WTC11 (cell line): Measurements from ENCODE around the gene SPRR2F.

Source experiments
- ATF2 ChIP-seq: sonication (generic); formaldehyde crosslinking; IDR thresholded peaks from 2 replicates; pipeline ENCODE4 v1.8.1; 2022; ENCODE audit warnings: low read depth, missing genetic modification reagents, borderline replicate concordance
- ATF6 ChIP-seq: sonication (generic); formaldehyde crosslinking; IDR thresholded peaks from 2 replicates; pipeline ENCODE4 v1.8.1; 2023; ENCODE audit warnings: mild to moderate bottlenecking, missing genetic modification reagents
- CBFB ChIP-seq: sonication (generic); formaldehyde crosslinking; IDR thresholded peaks from 2 replicates; pipeline ENCODE4 v1.8.1; 2022; ENCODE audit warnings: mild to moderate bottlenecking, low read depth, missing genetic modification reagents
- CTCF ChIP-seq: fragments of 200-600 bp; IDR thresholded peaks from 2 replicates; pipeline ENCODE4 v1.8.0; 2022; ENCODE audit warnings: antibody characterized with exemption
- FOXJ3 ChIP-seq: sonication (generic); formaldehyde crosslinking; IDR thresholded peaks from 2 replicates; pipeline ENCODE4 v1.9.0; 2021; ENCODE audit warnings: missing genetic modification reagents, mild to moderate bottlenecking, borderline replicate concordance
- MAX ChIP-seq: sonication (generic); formaldehyde crosslinking; IDR thresholded peaks from 2 replicates; pipeline ENCODE4 v1.8.0; 2022; ENCODE audit warnings: mild to moderate bottlenecking, missing genetic modification reagents
- NFYB ChIP-seq: sonication (generic); formaldehyde crosslinking; conservative IDR thresholded peaks from 2 replicates; pipeline ENCODE4 v1.8.0; 2022; ENCODE audit warnings: low read depth, missing genetic modification reagents
- NR2C2 ChIP-seq: sonication (generic); formaldehyde crosslinking; IDR thresholded peaks from 2 replicates; pipeline ENCODE4 v1.8.0; 2022; ENCODE audit warnings: mild to moderate bottlenecking, missing genetic modification reagents
- SP1 ChIP-seq: sonication (generic); formaldehyde crosslinking; conservative IDR thresholded peaks from 2 replicates; pipeline ENCODE4 v1.8.1; 2022; ENCODE audit warnings: missing genetic modification reagents
- TCF7 ChIP-seq: sonication (generic); formaldehyde crosslinking; IDR thresholded peaks from 2 replicates; pipeline ENCODE4 v1.8.0; 2022; ENCODE audit warnings: mild to moderate bottlenecking, low read depth, missing genetic modification reagents, moderate library complexity
- USF1 ChIP-seq: sonication (generic); formaldehyde crosslinking; IDR thresholded peaks from 2 replicates; pipeline ENCODE4 v1.8.0; 2022; ENCODE audit warnings: mild to moderate bottlenecking, missing genetic modification reagents
- ZBTB21 ChIP-seq: sonication (generic); formaldehyde crosslinking; IDR thresholded peaks from 2 replicates; pipeline ENCODE4 v1.8.1; 2023; ENCODE audit warnings: mild to moderate bottlenecking, missing genetic modification reagents, borderline replicate concordance

GRCh38 chr1:153127296-153127695 lies 14.0 kb upstream of the SPRR2F start:
- no peak for TF ChIP-seq ATF2
- TF ChIP-seq USF1: no peak
- no peak for TF ChIP-seq CTCF
- TF ChIP-seq NR2C2 (CRISPR knock-in tag): no peak
- TF ChIP-seq NFYB: no peak
- TF ChIP-seq ATF6 (CRISPR knock-in tag): no peak
- TF ChIP-seq SP1 (CRISPR knock-in tag): no peak
- TF ChIP-seq FOXJ3: no peak
- TF ChIP-seq ZBTB21 (CRISPR knock-in tag): no peak
- no peak for TF ChIP-seq TCF7 (CRISPR knock-in tag)
- TF ChIP-seq CBFB (CRISPR knock-in tag): no peak
- TF ChIP-seq MAX (CRISPR knock-in tag): no peak
